SK-N-SH (cell line): ENCODE data around the gene PARK7. TPM values are rescaled to one million over a fixed set of nuclear protein-coding genes. Genes with fewer than 3 reads are reported as not detected.

ENCODE experiments used
- CTCF ChIA-PET: fragments of 300-600, 350-600 bp; formaldehyde crosslinking; extraction: SDS; loops from one replicate; lab custom pipeline; 2021; lab: Yijun Ruan, JAX
- POLR2A ChIA-PET: fragments of 350-600 bp; sonication (Branson Sonifier 250); formaldehyde crosslinking; extraction: SDS; loops from one replicate; lab custom pipeline; 2020; ENCODE audit warnings: antibody characterized with exemption, inconsistent platforms; lab: Yijun Ruan, JAX
- DNase-seq: peaks from one replicate; pipeline ENCODE4 v3.0.0; 2012
- H2AFZ ChIP-seq: fragments of 200-600 bp; sonication (generic); 2 replicates; pipeline ENCODE4 v1.8.1; 2016; ENCODE audit warnings: antibody characterized with exemption, mild to moderate bottlenecking, low read depth
- H3F3A ChIP-seq: fragments of 200-600 bp; sonication (generic); replicated peaks from 2 replicates; pipeline ENCODE3; 2016; ENCODE audit warnings: antibody characterized with exemption, mild to moderate bottlenecking; ENCODE audit not compliant: insufficient read depth
- H3K27ac ChIP-seq, 2 experiments: fragments of 200-500 bp in 1 of 2; fragments of 200-600 bp in 1 of 2; sonication (Bioruptor generic) in 1 of 2; sonication (generic), shearing (Covaris generic) in 1 of 2; 2 replicates each; pipeline versions ENCODE4 v1.5.1 to v1.6.1; 2014 to 2016; ENCODE audit warnings: low read depth in 2 of 2, inconsistent platforms in 1 of 2, low read length in 1 of 2, mild to moderate bottlenecking in 1 of 2, mixed read lengths in 1 of 2
- H3K27me3 ChIP-seq: fragments of 200-600 bp; sonication (generic), shearing (Covaris generic); 2 replicates; pipeline ENCODE4 v1.6.1; 2016; ENCODE audit warnings: mixed run types; ENCODE audit not compliant: insufficient read depth
- H3K36me3 ChIP-seq, 2 experiments: fragments of 200-500 bp in 1 of 2; fragments of 200-600 bp in 1 of 2; sonication (Bioruptor generic) in 1 of 2; sonication (generic) in 1 of 2; replicated peaks in 1 of 2; 2 replicates each; pipeline versions ENCODE3 to v1.5.1; 2014 to 2016; ENCODE audit warnings: low read length in 1 of 2, mild to moderate bottlenecking in 1 of 2; ENCODE audit not compliant: insufficient read depth in 2 of 2, control insufficient read depth in 1 of 2
- H3K4me1 ChIP-seq, 2 experiments: fragments of 200-500 bp in 1 of 2; fragments of 200-600 bp in 1 of 2; sonication (Bioruptor generic) in 1 of 2; sonication (generic), shearing (Covaris generic) in 1 of 2; 2 replicates each; pipeline versions ENCODE4 v1.5.1 to v1.6.1; 2014 to 2016; ENCODE audit warnings: low read depth in 1 of 2, low read length in 1 of 2, mixed run types in 1 of 2; ENCODE audit not compliant: insufficient read depth in 2 of 2, control insufficient read depth in 1 of 2
- H3K4me2 ChIP-seq: fragments of 200-600 bp; sonication (generic), shearing (Covaris generic); 2 replicates; pipeline ENCODE4 v1.6.1; 2017; ENCODE audit warnings: mixed run types
- H3K4me3 ChIP-seq, 2 experiments: fragments of 200-500 bp in 1 of 2; fragments of 200-600 bp in 1 of 2; sonication (Bioruptor generic) in 1 of 2; sonication (generic), shearing (Covaris generic) in 1 of 2; 2 replicates each; pipeline versions ENCODE4 v1.5.1 to v1.8.1; 2014 to 2016; ENCODE audit warnings: low read depth in 2 of 2, inconsistent platforms in 1 of 2, low read length in 1 of 2, mild to moderate bottlenecking in 1 of 2, mixed read lengths in 1 of 2, moderate library complexity in 1 of 2
- H3K79me2 ChIP-seq: fragments of 200-600 bp; sonication (generic); 2 replicates; pipeline ENCODE4 v1.8.1; 2017; ENCODE audit warnings: mild to moderate bottlenecking; ENCODE audit not compliant: insufficient read depth
- H3K9ac ChIP-seq: fragments of 200-600 bp; sonication (generic); 2 replicates; pipeline ENCODE4 v1.6.1; 2017; ENCODE audit warnings: mixed run types
- H3K9me2 ChIP-seq: fragments of 200-600 bp; sonication (generic); 2 replicates; pipeline ENCODE4 v1.6.1; 2017; ENCODE audit warnings: mixed run types
- H3K9me3 ChIP-seq: fragments of 200-600 bp; sonication (generic); 2 replicates; pipeline ENCODE4 v1.6.1; 2017; ENCODE audit warnings: mixed run types, mild to moderate bottlenecking, moderate library complexity
- H4K20me1 ChIP-seq: fragments of 200-600 bp; sonication (generic); 2 replicates; pipeline ENCODE4 v1.6.1; 2017; ENCODE audit warnings: mild to moderate bottlenecking, mixed run types; ENCODE audit not compliant: insufficient read depth
- CHD2 ChIP-seq: fragments of 150-350 bp; IDR thresholded peaks from 2 replicates; pipeline ENCODE4 v1.6.1; 2018; ENCODE audit warnings: low read length; ENCODE audit not compliant: partially characterized antibody
- ELF1 ChIP-seq: IDR thresholded peaks from 2 replicates; pipeline ENCODE4 v1.4.0; 2012
- FOSL2 ChIP-seq: IDR thresholded peaks from 2 replicates; pipeline ENCODE4 v1.4.0; 2012; ENCODE audit warnings: low read depth, mild to moderate bottlenecking, moderate library complexity, borderline replicate concordance
- JUND ChIP-seq: IDR thresholded peaks from 2 replicates; pipeline ENCODE4 v1.4.0; 2012
- MAX ChIP-seq: IDR thresholded peaks from 2 replicates; pipeline ENCODE4 v1.4.0; 2012; ENCODE audit warnings: low read depth
- MEF2A ChIP-seq: IDR thresholded peaks from 2 replicates; pipeline ENCODE4 v1.4.0; 2012; ENCODE audit warnings: low read depth, borderline replicate concordance
- NFIC ChIP-seq: IDR thresholded peaks from 2 replicates; pipeline ENCODE4 v1.4.0; 2012; ENCODE audit warnings: borderline replicate concordance
- RCOR1 ChIP-seq: fragments of 150-350 bp; IDR thresholded peaks from 2 replicates; pipeline ENCODE4 v1.6.1; 2017; ENCODE audit warnings: antibody characterized with exemption, low read length
- RXRA ChIP-seq: IDR thresholded peaks from 2 replicates; pipeline ENCODE4 v1.4.0; 2012; ENCODE audit warnings: low read depth, mild to moderate bottlenecking, borderline replicate concordance
- SMC3 ChIP-seq: IDR thresholded peaks from 2 replicates; pipeline ENCODE4 v1.6.1; 2012; ENCODE audit warnings: low read depth, low read length, improper control_type of control experiment
- TAF1 ChIP-seq: IDR thresholded peaks from 2 replicates; pipeline ENCODE4 v1.6.1; 2012; ENCODE audit warnings: low read depth, mild to moderate bottlenecking, low read length, moderate library complexity, borderline replicate concordance
- TCF12 ChIP-seq: IDR thresholded peaks from 2 replicates; pipeline ENCODE4 v1.4.0; 2012
- TEAD4 ChIP-seq: IDR thresholded peaks from 2 replicates; pipeline ENCODE4 v1.4.0; 2012; ENCODE audit warnings: mild to moderate bottlenecking, borderline replicate concordance; ENCODE audit not compliant: insufficient read depth
- WGBS: methylation state at CpG from one replicate; pipeline ENCODE4 v1.1.6; 2017; ENCODE audit warnings: low lambda C conversion rate; 5-methylcytosine and 5-hydroxymethylcytosine counted together
- polyA plus RNA-seq, 3 experiments: library from polyadenylated mRNA; depleted of rRNA; stranded (reverse); fragments of >200 nt; gene quantifications; 2 replicates each; pipeline ENCODE4 v1.2.3, GENCODE V29; 2012
- TF ChIP-seq, protein P1 (sequence below): IDR thresholded peaks from 2 replicates; pipeline ENCODE4; 2012
- TF ChIP-seq, protein P2 (sequence below): IDR thresholded peaks from 2 replicates; pipeline ENCODE4 v1.6.1; 2012; ENCODE audit warnings: mild to moderate bottlenecking, low read depth, low read length, moderate library complexity
- TF ChIP-seq, protein P3 (sequence below): IDR thresholded peaks from 2 replicates; pipeline ENCODE4 v1.4.0; 2012; ENCODE audit warnings: low read depth, borderline replicate concordance
- TF ChIP-seq, protein P4 (sequence below): fragments of 200-600 bp; sonication (generic); IDR thresholded peaks from 2 replicates; pipeline ENCODE4 v1.6.1; 2017; ENCODE audit warnings: antibody characterized with exemption, mild to moderate bottlenecking, moderate library complexity

Gene PARK7
- polyA plus RNA-seq, 1 of the 3 experiments (the other 2 are of a cell fraction) = 415 TPM

GRCh38 chr1:8019229-8019620 lies 57.7 kb downstream of the PARK7 start:
- H3K4me3 ChIP-seq = no peak overlapping the region
- peaks cover 93% of the 10 kb centered on the region for H3K79me2 ChIP-seq
- peaks cover 3 to 8% of the 10 kb centered on the region in 2 experiments for H3K36me3 ChIP-seq
- no peaks in the 10 kb centered on the region for H3K27me3 ChIP-seq
- peak overlapping the region; percentile 21; the same call in 1 of the 2 replicates for H3K4me2 ChIP-seq
- TF ChIP-seq TEAD4 = no peak
- no peak for TF ChIP-seq CHD2
- TF ChIP-seq SMC3 = no peak
- TF ChIP-seq, protein P1, sequence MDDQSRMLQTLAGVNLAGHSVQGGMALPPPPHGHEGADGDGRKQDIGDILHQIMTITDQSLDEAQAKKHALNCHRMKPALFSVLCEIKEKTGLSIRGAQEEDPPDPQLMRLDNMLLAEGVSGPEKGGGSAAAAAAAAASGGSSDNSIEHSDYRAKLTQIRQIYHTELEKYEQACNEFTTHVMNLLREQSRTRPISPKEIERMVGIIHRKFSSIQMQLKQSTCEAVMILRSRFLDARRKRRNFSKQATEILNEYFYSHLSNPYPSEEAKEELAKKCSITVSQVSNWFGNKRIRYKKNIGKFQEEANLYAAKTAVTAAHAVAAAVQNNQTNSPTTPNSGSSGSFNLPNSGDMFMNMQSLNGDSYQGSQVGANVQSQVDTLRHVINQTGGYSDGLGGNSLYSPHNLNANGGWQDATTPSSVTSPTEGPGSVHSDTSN = peak; percentile 23; the same call in 1 of the 2 replicates
- TF ChIP-seq, protein P2, sequence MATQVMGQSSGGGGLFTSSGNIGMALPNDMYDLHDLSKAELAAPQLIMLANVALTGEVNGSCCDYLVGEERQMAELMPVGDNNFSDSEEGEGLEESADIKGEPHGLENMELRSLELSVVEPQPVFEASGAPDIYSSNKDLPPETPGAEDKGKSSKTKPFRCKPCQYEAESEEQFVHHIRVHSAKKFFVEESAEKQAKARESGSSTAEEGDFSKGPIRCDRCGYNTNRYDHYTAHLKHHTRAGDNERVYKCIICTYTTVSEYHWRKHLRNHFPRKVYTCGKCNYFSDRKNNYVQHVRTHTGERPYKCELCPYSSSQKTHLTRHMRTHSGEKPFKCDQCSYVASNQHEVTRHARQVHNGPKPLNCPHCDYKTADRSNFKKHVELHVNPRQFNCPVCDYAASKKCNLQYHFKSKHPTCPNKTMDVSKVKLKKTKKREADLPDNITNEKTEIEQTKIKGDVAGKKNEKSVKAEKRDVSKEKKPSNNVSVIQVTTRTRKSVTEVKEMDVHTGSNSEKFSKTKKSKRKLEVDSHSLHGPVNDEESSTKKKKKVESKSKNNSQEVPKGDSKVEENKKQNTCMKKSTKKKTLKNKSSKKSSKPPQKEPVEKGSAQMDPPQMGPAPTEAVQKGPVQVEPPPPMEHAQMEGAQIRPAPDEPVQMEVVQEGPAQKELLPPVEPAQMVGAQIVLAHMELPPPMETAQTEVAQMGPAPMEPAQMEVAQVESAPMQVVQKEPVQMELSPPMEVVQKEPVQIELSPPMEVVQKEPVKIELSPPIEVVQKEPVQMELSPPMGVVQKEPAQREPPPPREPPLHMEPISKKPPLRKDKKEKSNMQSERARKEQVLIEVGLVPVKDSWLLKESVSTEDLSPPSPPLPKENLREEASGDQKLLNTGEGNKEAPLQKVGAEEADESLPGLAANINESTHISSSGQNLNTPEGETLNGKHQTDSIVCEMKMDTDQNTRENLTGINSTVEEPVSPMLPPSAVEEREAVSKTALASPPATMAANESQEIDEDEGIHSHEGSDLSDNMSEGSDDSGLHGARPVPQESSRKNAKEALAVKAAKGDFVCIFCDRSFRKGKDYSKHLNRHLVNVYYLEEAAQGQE = no peak
- peak overlapping the region in 1 of 2 experiments; percentile 72; a peak in 3 of 4 replicates for H3K27ac ChIP-seq
- no peaks in the 10 kb centered on the region for H3K9me2 ChIP-seq
- ChIA-PET CTCF (interaction anchor here (1.8 to 10.6 kb wide), 5 partner anchors 36 to 332 kb away, joined by 3 to 293 read pairs (median 69); partner anchors contain the start of gene SLC45A1), POLR2A (no interaction called here)
- no peaks in the 10 kb centered on the region for H3K9me3 ChIP-seq
- peaks cover 35% of the 10 kb centered on the region for H4K20me1 ChIP-seq
- DNase-seq = no peak
- H3F3A ChIP-seq = peaks cover 55% of the 10 kb centered on the region
- H3K4me1 ChIP-seq = peaks cover 13 to 69% of the 10 kb centered on the region in 2 experiments
- no peak overlapping the region for H2AFZ ChIP-seq
- no peak overlapping the region for H3K9ac ChIP-seq
- 98% methylated on average over 5 of the region's 5 CpGs for WGBS

DNA sequence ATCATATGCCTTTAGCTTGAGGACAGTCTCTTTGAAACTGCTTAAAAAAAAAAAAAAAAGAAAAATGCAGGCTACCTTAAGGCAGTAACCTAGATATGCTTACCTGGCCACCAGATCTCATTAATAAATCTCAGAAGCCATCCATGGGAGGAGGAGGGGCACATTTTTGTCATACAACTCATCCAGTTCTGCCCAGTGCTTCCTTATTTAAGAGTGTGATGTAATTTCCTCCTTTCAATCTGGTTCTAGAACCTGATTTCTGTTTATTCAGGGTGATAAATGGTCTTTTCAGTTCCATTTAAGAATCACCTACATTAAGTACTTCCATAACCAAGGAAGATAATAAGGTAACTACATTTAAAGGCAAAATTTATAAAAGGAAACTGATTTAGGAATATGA lies 58.5 kb downstream of the PARK7 start:
- Histone ChIP-seq H2AFZ (no peak overlapping the region), H3K9me3 (no peaks in the 10 kb centered on the region), H3K36me3 (peaks cover 3% of the 10 kb centered on the region in 2 experiments), H4K20me1 (peaks cover 38% of the 10 kb centered on the region), H3K27me3 (no peaks in the 10 kb centered on the region), H3K4me2 (peak overlapping the region; percentile 21; the same call in 1 of the 2 replicates), H3K9ac (no peak overlapping the region), H3F3A (peaks cover 50% of the 10 kb centered on the region), H3K27ac (peak overlapping the region; percentile 16 to 72; a peak in 3 of 4 replicates), H3K9me2 (no peaks in the 10 kb centered on the region), H3K4me1 (peaks cover 15 to 69% of the 10 kb centered on the region in 2 experiments), H3K79me2 (peaks cover 96% of the 10 kb centered on the region), H3K4me3 (no peak overlapping the region)
- POLR2A ChIA-PET = no interaction called here
- TF ChIP-seq MAX (no peak), RXRA (no peak), NFIC (no peak), TEAD4 (peak; percentile 42; the same call in 1 of the 2 replicates), RCOR1 (no peak), MEF2A (no peak; the same call in 1 of the 2 replicates), TCF12 (peak; percentile 60; the same call in 1 of the 2 replicates), FOSL2 (peak; percentile 54; the same call in 1 of the 2 replicates), JUND (peak; percentile 74), ELF1 (0 out of 2 replicates have a peak, but pooled peaks have one; percentile 28), TAF1 (no peak)
- TF ChIP-seq, protein P1 = peak; percentile 73
- TF ChIP-seq, protein P3, sequence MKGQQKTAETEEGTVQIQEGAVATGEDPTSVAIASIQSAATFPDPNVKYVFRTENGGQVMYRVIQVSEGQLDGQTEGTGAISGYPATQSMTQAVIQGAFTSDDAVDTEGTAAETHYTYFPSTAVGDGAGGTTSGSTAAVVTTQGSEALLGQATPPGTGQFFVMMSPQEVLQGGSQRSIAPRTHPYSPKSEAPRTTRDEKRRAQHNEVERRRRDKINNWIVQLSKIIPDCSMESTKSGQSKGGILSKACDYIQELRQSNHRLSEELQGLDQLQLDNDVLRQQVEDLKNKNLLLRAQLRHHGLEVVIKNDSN = no peak
- TF ChIP-seq, protein P4, sequence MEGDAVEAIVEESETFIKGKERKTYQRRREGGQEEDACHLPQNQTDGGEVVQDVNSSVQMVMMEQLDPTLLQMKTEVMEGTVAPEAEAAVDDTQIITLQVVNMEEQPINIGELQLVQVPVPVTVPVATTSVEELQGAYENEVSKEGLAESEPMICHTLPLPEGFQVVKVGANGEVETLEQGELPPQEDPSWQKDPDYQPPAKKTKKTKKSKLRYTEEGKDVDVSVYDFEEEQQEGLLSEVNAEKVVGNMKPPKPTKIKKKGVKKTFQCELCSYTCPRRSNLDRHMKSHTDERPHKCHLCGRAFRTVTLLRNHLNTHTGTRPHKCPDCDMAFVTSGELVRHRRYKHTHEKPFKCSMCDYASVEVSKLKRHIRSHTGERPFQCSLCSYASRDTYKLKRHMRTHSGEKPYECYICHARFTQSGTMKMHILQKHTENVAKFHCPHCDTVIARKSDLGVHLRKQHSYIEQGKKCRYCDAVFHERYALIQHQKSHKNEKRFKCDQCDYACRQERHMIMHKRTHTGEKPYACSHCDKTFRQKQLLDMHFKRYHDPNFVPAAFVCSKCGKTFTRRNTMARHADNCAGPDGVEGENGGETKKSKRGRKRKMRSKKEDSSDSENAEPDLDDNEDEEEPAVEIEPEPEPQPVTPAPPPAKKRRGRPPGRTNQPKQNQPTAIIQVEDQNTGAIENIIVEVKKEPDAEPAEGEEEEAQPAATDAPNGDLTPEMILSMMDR = no peak
- DNase-seq = no peak
- CTCF ChIA-PET = interaction anchor here (1.8 to 10.6 kb wide), 3 partner anchors 295 to 331 kb away, joined by 3 to 293 read pairs (median 69); partner anchors contain the start of gene SLC45A1
